HG03378 (cell line): ENCODE results near the gene PKD1L1.

Experiments used
- ATAC-seq: cut with Tn5 transposase; IDR thresholded peaks from one replicate; pipeline ENCODE4 v1.9.1; 2021; ENCODE audit warnings: mild to moderate bottlenecking, moderate library complexity; ENCODE audit not compliant: unreplicated experiment

PKD1L1 gene

GRCh38 chr7:47881256-47881655 is 67.0 kb downstream of the PKD1L1 start:
- no peak for ATAC-seq

DNA sequence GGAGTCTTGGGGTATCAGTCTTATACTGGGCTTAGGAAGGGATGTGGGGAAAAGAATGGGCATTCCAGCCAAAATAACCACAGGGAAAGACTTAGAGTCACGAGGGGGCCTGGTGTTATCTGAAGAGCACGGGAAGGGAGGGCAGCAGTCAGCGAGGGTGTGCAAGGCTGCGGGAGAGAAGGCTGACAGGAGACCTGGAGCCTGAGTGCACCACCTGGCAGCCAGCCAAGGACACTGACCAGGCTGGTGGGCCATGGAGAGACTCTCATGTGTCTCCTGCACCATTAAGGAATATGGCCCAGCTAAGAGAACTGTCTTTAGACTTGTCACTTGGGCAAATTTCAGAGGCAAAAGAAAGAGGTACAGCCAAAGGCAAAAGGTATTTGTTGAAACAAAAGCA is 69.6 kb downstream of the PKD1L1 start:
- ATAC-seq, result no peak

DNA sequence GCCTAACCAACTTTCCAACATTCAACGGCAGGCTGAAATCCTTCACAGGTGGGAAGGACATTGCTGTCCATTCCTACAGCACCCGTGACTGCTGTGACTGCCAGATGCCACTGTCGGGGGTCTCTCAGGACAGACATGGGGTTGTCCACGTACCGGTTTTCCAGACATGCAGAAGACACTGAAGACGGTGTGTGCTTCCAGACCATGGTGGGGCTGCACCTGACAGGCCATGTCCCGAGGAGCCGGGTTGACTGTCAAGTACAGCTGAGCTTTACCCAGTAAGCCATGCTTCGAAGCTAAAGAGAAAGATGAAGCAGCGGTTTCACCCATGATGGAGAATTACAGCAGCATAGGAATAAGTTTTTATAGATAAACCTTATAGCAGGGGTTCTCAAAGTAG is 70.9 kb downstream of the PKD1L1 start:
- no peak for ATAC-seq

DNA sequence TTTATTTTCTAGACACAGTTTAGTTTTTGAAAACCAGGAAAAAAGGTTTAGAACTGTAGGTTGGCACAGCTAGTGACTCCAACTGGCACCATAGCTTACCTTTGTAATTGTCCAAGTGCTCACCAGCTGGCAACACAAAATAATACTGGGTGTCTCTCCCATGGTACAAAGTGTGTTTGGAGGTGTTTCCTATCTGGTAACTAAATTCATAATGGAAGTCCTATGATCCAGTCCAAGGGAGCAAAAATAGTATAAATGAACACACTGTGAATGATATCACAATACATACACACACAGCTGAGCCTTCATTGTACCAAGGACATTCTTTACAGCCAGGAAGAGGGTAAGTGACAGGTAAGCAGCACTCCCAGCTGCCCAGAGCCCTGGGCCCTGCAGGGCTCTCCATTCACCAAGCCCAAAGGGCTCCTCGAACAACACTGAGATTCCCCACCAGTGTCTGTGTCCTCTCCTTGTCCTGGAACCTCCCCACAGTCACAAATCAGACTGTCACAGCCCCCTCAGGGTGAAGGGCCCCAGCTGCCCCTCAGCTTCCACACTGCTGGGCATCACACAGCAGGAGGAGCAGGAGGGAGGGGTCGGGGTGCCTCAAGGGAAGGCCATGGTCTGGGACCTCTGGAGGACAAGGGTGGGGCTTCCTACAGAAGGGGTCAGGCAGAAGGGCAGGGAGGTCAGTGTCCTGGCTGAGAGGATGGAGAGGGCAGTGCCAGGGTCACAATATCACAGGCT is 72.1 kb downstream of the PKD1L1 start:
- no peak for ATAC-seq

- no peak for ATAC-seq
These were observed 72.9 kb downstream of the PKD1L1 start for GRCh38 chr7:47875406-47875805.

- ATAC-seq, result no peak
These were observed 74.5 kb downstream of the PKD1L1 start for GRCh38 chr7:47873762-47874161.

DNA sequence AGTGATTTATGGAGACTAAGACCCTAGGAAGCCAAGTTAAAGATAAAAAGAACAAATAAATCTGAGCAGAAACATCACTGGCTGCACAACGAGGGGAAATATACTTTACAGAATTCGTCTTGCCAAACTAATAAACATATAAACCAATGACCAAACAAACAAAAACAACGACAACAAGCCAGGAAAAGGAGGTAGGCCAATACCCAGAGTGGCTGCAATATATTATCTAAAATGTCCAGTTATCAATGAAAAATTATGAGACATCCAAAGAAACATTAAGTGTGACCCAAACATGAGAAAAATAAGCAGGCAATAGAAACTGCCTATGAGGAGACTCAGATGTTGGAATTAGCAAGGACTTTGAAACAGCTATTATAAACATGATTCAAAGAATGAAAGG is 81.0 kb downstream of the PKD1L1 start:
- no peak for ATAC-seq

DNA sequence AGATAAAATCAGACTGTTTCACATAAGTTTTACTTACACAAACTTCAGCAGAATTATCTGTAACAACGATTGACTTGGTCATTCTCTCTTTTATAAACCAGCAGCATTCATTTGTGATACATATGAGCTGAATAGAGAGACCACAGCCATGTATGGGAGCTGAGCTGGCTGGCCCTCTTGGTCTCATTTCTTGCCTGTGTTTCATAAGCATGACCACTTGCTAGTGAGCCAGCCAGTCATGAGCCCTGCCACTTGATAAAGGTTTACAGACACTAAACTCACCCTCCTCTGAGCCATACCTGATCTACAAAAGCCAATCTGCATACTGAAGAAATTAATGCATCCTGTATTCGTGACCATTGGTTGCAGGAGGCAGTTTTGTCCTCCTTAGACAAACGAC is 82.1 kb downstream of the PKD1L1 start:
- ATAC-seq, result no peak

DNA sequence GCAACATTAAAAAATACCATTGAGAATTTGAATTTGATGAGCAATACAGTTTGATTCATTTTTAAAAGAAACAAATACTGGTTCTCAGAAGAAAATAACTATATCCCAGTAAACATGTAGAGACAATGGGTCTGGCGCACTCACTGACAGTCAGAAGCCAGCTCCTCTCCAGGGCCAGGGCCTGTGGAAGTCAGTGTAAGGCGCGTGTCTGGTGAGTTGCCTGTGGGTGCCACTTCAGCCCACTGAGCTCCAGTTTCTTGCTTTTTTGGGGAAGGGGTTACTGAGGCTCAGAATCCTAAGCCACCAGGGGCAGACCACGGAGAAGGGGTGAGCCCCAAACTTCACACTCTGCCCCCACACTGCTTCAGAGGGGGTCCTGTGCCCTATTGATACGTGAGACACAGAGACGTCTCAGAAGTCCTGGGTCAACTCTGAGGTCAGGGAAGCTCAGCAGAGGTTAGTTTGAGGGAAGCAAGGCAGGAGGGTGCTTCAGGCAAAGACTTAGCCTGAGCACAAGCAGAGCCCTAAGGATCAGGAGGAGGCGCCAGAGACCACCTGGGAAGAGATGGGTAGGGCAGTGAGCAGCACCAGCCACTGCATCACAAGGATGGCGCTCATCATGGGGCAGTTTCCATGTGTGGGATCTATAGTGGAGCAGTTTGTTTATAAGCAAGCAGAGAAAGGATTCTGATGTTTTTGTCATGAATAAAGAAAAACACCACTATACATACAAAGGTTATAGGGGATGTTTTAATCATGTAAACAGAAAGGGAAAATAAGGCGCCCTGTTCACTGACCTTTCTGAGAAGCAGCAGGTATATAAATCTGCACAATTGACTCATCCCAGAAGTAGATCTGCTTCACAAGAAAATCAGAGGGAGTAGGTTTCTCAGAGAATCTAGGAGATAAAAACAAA is 95.7 kb downstream of the PKD1L1 start:
- ATAC-seq, result no peak

- ATAC-seq, result no peak
These were observed 101.1 kb downstream of the PKD1L1 start for GRCh38 chr7:47847207-47847606.

DNA sequence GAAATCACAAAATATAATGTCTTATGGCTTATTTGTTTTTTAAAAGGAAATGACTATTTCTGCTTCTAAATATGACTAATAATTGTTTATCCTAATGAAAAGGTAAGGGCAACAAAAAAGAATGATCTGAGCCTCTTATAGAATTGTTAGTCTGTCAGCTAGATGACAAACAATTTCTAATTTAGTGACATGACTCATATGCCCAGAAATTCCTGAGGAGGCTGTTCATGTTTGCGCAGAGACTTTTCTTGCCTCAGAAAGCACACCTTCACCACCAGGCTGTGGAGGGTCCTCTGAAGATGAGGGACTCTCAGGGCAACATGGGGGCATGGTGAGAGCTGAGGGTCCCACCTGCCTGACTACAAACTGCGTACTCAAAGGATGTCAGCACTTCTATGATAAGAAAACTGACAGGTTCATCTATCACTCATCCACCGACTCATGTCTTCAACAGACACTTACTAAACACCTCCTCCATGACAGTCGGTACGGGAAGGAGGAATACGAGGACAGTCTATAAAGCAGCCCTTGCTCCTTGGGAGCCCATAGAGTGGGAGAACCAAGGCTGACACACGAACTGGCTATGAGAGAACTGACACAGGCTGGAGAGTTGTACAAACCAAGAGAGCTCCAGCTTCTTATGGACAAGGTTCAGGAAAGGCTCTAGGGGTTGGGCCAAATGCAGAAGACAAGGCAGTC is 102.0 kb downstream of the PKD1L1 start:
- no peak for ATAC-seq

GRCh38 chr7:47844311-47844710 is 104.0 kb downstream of the PKD1L1 start:
- ATAC-seq, result no peak

DNA sequence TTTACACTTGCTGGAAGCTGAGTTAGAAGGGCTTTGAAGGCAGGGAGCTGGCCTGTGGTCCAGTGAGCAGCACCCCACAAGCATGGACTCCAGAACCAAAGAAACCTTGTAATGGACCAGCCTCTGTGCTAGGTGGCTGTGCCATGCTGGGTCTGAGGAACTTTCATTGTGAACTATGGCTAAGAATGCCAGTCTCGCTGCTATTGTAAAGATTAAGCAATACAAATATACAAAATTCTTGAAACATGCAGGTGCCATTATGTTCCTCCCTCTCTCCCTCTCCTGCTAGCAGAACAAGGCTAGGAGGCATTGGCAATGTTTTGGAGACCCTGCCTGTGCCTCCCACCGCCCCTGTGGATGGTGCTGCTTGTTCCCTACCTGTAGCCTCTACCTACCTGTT is 105.0 kb downstream of the PKD1L1 start:
- ATAC-seq, result no peak

DNA sequence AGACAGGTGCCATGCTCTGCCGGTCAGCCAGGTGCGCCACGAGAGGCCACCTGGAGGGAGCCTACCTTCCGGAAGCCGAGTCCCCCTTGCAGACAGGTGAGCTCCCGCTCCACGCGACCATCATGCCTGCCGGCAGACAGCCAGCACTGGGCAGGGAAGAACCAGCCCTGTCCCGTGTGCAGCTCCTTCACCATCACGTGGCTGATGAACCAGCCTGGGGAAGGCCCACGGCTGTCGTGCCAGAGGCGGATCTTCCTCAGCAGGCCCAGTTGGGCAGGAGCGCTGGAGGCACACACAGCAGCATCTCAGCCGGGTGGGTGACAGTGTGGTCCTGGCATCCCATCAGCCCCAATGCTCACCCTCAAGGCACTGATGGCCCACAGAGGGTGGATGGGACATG is 108.9 kb downstream of the PKD1L1 start:
- no peak for ATAC-seq

DNA sequence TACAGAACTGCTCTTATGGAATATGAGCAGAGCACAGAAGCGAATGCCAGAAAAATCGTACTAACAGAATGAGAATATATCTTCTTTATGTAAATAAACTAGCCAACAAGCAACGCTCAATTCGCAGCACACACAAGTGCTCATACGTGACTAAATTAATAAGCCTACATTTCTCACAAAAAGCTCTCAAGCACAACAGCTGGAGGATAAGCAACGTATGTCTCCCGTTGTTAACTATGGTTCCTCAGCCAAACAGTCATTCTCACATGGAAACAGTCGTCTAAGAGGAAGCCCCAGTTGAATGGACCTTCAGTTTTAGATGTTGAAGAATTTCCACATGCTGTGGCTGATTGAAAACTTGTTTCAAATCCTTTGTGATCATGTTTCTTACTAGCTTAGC is 110.4 kb downstream of the PKD1L1 start:
- ATAC-seq, result no peak

DNA sequence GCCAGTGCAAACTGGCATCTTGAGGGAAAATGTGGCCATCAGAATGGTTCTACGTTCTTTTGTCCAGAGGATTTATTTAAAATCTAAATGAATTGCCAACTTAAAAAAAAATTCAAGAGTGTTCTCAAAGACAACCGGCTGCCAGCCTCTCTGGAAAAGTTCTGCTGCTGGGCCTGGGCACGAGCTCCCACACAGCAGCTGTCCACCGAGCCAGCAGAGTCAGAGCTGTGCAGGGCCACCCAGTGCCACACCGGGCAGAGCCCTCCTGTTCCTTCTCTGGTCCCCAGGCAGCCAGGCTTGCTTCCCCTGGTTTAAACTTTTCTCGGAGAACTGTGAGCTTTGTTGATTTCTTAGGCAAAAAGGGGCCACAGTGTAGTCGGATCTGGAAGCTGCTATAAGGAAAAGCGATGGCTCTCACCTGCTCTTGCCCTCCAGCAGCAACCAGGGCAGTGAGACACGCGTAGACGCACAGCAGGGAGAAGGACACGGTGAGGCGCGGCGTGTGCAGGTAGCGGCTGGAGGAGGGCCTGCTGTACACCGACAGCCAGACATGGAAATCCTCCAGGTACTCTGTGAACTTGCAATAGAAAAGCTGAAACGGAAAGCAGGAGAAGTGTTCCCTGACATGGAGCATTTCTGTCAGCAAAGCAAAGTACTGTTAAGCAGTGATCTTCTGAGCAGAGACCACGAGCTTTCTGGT is 111.6 kb downstream of the PKD1L1 start:
- ATAC-seq, result no peak

- ATAC-seq, result no peak
These were observed 112.2 kb downstream of the PKD1L1 start for GRCh38 chr7:47836080-47836479.

GRCh38 chr7:47833211-47833610 is 115.1 kb downstream of the PKD1L1 start:
- no peak for ATAC-seq

DNA sequence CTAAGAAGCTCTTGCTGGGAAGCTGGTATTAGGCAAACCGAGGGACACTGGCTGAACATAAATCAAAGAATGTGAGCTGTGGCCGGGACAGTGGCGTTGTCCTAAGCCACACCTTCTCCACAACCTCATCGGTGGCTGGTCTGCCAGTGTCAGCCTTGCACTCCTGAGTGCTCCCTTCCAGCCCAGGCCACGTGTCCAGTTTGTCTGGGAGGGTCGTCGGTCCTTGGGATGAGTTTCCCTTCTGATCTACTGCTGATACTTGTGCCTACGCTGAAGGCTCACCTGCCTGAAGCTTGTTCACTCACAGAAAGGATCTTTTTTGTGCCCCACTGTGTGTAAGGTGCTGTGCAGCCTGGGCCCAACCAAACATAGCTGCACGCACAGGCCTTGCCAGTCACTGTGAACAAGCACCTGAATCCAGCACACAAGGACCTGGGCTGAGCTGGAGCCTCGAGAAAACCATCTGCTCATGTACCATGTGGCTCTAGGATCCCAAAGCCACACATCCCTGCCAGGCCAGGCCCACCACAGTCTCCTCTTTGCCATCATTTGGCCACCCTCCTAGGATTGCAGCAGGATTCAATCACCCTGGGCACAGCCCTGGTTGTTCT is 116.1 kb downstream of the PKD1L1 start:
- no peak for ATAC-seq

GRCh38 chr7:47830015-47830414 is 118.3 kb downstream of the PKD1L1 start:
- ATAC-seq, result no peak

GRCh38 chr7:47827871-47828270 is 120.4 kb downstream of the PKD1L1 start:
- no peak for ATAC-seq
